ENCODE results near the gene RBP7.
"Not testable (repeated sequence)": the region's sequence is repeated elsewhere in the genome, so short reads cannot be mapped to it uniquely, and the experiment has no call there.

Gene RBP7

DNA sequence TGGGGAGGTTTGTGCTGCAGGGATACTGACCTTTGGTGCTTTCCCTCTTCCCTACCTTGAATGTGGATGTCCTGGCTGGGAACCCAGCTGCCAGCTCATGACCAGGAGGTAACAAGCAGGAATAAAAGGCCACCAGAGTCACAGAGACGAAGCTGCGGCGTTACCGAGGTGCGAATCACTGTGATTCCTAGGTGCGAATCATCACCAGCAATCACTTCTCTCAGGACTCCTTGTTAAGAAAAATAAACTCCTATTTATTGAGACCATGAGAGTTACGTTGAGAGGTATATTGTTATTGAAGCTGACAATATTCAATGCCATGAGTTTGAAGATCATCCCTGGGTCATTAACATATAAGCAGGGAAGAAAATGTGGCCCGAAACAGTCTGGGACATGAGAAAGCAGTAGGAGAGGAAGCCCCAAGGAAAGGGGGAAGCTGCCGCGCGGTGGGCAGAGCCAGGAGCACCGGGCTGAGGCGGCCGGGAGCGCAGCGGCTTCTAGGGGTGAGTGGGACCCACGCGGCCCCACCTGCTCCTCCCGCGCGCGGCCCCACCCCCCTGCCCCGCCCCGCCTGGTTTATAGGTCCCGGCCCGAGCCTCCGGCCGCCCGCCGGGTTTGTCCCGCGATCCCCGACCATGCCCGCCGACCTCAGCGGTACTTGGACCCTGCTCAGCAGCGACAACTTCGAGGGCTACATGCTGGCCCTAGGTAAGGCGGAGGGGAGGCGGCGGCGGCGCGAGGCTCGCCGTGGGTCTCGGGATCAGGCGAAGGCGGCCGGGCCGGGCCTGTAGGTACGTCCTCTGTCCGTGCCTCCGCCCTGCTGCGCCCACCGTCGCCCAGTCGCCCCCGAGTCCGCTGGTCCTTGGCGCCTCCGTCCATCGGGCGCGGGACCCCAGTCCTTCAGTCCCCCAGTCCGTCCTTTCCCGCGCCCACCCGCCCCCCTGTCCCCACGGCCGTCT is at the start of gene RBP7:
Gene RBP7 (plus strand): TSS at position 605 of the 959 bp plus-strand sequence. CDS start 31 bp downstream, at position 636.
- DNase-seq (ENCODE audit: low spot score): no peak

DNA sequence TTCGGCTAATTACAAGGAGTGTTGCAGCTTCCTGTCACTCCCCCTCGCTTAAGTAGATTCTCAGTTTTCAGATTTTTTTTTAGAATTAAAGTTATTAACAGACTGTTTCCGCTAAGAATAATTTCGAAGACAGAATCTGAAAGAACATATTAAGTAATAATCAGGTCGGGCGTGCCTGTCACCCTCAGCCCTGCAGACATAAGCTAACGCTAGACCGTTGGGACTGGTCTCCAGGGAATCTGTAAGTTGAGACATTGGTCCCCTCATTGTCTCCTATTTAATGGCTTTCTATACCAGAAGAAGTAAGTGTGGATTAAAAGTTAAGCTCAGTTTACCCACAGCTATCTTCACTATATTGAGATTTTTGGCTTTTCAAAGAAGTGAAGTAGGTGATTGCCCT is 39.3 kb upstream of the RBP7 start:
- DNase-seq (ENCODE audit: low spot score): no peak

DNA sequence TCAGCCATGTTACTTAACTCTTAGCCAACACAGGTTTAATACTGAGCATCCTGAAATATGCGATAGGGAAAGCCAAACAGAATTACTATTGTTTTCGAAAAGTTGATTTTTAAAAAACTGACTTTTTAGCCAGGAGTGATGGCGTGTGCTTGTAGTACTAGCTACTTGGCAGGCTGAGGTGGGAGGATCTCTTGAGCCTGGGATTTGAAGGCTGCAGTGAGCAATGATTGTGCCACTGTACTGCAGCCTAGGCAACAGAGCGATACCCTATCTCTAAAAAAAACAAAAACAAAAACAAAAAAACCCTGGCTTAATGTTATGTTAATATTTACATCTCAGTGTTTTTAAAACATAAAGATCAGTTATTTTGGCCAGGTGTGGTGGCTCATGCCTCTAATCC is 37.0 kb upstream of the RBP7 start:
- no peak for DNase-seq (ENCODE audit: low spot score)

DNA sequence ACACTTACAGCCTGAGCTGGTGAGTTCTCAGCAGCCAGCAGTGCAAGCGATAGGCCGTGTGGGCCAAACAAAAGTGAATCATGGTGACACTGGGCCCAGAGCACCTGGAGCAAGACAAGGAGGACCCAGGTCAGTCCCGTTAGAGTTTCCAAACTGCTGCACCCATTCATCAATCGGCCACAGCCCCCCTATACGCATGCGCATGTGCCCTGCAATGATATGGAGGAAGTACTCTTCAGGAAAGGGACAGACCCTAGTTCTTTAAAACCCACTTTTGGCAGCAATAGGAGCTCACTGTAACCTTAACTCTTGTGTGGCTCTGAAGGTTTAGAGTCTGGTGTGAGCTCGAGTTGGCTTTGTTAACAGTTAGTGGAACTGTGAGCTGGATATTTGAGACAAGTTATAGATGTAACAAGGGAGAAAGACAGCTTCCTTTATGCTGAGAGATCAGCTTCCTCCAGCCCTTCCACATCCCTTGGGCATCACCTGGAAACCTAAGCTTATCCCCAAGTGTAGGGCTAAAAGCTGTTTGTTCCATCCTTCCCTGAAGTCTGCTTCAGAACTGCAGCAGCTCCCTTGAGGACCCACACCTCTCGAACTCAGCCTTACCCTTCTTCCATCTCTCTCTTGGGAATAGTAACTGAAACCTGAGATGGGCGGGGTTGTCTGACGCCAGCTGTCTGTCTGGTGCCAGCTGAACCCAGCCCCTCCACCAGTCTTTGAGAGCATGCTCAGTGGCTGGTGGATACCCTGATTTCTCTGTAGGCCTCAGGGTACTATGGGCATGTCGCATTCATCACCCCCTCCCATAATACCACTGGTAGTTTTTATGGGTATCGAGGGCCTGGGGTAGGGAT is 36.1 kb upstream of the RBP7 start:
- no peak for DNase-seq (ENCODE audit: low spot score)

DNA sequence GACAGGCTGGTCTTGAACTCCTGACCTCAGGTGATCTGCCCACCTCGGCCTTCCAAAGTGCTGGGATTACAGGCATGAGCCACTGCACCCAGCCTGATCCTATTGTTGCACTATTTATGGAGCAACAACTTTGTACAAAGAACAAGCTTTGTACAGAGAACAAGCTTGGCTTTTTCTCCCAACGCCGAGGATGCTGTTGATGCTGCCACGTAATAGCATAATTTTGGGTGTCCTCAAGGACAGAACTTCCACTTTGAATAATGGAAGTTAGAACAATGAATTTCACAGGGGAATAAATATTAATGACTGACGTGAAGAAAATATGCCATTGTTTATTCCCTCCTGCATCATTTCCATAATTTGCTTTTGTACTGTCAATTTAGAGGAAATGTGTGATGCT is 12.8 kb upstream of the RBP7 start:
- DNase-seq (ENCODE audit: low spot score): peak; percentile 82

DNA sequence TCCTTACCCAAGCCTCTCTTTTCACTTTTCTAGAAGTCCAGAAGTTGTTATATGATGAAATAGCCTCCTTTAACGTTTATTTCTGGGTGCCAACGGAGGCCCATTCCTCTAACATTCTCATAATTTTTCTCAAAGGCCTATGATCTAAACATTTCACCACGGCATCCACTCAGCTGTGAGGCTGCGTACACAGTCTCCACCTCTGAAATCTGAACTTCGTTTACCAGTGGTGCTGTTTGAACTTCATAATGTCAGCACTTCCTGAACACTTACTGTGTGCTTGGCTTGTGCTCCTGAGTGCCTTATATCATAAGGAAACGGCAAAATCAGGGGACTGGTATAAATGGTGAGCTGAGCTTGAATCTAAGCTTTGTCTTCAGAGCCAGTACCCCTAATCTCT is 12.0 kb upstream of the RBP7 start:
- peak; percentile 10 for DNase-seq (ENCODE audit: low spot score)

DNA sequence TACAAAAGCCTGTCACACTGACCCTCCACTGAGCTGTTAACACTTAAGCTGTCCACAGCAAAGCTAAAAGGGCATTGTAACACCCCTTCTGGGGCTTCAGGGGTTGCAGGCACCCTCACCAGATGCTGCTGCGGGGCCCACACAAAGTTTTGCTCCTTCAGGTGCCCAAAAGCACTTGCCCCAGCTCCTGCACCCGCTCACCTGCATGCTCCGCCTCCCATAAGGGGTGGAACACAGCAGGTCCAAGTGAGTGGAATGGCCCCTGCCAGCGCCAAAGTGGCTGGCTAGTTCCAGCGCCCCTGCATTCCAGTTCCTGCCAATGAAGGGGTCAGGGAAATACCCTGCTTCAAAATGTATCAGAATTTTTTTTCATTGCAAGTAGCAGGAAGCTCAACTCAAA is 7.3 kb upstream of the RBP7 start:
- no peak for DNase-seq (ENCODE audit: low spot score)

DNA sequence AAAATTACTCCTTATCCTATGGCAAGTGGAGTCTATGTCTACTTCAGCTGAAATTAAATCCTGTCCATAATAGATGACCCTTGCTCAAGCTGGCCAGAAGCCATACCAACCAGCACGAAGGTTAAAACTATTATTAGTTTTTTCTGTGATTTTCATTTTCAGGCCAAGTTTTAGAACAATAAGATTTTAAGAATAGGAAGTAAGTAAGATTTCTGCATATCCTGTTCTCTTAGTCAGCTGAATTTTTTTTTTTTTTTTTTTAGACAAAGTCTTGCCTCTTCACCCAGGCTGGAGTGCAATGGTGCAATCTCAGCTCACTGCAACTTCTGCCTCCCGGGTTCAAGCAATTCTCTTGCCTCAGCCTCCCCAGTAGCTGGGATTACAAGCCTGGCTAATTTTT is 6.1 kb upstream of the RBP7 start:
- no peak for DNase-seq (ENCODE audit: low spot score)

DNA sequence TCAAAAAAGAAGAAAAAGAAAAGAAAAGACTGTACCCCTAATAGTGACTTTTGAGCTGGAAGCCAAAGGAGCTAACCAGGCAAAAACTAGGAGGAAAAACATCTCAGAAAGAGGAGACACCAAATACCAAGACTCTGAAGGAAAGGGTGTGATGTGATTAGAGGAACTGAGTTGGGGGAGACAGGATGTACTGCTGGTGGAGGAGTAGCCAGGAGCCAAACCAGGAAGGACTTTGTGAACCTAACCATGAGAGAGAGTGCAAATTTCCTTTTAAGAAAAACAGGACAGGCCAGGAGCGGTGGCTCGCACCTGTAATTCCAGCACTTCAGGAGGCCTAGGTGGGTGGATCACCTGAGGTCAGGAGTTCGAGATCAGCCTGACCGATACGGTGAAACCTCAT is 4.1 kb upstream of the RBP7 start:
- DNase-seq (ENCODE audit: low spot score): no peak

DNA sequence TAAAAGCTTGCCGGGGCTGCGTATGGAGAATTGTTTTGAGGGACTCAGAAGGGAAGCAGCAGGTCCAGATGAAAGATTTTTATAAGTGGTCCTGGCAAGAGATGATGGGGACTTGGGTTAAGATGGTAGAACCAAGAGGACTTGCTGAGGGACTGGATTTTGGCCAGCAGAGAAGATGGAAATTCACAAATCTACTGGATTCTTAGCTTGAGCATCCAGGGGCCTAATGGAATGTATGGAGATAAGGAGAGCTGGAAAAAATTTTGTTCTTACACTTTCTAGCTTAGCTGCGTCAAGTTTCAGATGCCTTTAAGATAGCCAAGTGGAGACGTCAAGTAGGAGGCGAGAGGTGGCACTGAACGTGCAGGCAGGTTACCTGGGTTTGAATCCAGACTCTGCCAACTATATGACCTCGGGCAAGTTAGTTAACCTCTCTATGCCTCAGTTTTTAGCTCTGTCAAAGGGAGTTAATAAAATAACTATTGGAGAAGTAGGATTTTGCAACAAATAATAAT is 3.4 kb upstream of the RBP7 start:
- DNase-seq (ENCODE audit: low spot score): no peak

DNA sequence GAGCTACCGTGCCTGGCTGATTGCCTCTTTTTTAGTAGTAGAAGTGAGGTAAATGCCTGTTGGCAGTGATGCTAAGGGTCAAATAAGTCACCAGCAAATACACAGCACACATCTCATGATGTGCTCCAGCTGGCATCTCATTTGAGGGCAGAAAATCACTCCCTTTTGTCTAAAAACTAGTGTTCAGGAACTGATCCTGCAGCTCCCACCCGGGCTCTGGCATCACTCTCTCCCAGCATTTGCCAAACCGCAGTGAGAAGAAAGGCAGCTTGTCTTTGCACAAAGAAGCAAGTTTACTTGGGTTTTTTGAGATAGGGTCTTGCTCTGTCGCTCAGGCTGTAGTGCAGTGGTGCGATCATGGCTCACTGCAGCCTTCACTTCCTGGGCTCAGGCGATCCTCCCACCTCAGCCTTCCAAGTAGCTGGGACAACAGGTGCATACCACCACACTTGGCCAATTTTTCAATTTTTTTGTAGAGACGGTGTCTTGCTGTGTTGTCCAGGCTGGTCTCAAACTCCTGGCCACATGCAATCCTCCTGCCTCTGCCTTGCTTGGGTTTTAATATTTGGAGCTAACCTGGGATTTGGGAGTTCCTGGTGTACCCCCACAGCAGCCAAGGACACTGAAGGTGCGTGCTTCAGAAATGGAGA is 4.1 kb downstream of the RBP7 start:
- peak; percentile 91 for DNase-seq (ENCODE audit: low spot score)

DNA sequence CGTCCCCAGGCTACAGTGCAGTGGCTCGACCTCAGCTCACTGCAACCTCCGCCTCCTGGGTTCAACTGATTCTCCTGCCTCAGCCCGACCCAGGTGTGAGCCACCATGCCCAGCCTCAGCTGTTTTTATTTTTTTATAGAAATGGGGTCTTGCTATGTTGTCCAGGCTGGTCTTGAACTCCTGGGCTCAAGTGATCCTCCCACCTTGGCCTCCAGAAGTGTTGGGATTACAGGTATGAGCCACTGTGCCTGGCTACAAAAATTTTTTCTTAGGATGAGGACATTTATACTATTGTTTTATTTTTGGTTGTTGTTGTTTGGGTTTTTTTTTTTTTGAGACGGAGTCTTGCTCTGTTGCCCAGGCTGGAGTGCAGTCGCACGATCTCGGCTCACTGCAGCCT is 8.2 kb downstream of the RBP7 start:
- DNase-seq (ENCODE audit: low spot score): not testable (repeated sequence)

DNA sequence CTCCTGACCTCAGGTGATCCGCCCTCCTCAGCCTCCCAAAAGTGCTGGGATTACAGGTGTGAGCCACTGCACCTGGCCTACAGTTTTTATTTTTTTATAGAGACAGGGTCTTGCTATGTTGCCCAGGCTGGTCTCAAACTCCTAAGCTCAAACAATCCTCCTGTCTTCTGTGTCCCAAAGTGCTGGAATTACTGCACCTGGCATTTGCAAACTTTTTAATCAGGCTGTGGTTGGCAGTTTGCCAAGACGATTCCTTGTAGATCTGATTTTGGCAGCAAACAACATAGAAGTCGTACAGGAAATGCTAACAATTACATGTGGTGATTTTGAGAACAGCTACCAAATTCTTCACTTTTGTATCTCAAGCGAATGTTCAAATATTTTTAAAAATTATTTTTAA is 10.1 kb downstream of the RBP7 start:
- no peak for DNase-seq (ENCODE audit: low spot score)

DNA sequence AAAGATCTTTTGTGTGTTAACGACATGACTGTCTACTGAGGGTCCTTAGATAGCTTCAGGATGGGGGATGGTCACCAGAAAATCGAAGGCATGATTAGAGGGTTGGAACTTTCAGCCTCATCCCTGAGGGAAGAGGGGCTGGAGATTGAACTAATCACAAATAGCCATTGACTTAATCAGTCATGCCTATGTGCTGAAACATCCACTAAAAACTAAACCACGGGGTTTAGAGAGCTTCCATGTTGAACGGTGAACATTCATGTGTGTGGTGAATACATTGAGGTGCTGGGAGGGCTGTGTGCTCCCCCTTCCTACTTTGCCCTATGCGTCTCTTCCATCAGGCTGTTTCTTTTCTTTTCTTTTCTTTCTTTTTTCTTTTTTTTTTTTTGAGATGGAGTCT is 17.0 kb downstream of the RBP7 start:
- no peak for DNase-seq (ENCODE audit: low spot score)

DNA sequence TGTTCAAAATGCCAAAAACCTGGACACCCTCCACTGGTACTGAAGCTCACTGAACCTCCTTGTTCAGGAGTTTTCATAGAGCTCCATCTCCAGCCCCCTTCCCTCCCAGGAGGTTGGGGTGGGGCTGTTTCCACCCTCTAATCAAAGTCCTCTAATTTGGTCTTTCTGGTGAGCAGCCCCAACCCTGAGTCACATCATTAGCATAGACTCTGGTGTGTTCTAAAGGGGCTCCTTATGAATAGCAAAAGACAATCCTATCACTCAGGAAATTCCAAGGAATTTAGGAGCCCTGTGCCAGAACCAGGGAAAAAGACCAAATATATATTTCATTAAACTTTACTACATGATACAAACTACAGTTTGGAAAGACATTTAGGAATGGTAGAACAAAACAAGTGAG is 22.5 kb downstream of the RBP7 start:
- DNase-seq (ENCODE audit: low spot score): no peak

DNA sequence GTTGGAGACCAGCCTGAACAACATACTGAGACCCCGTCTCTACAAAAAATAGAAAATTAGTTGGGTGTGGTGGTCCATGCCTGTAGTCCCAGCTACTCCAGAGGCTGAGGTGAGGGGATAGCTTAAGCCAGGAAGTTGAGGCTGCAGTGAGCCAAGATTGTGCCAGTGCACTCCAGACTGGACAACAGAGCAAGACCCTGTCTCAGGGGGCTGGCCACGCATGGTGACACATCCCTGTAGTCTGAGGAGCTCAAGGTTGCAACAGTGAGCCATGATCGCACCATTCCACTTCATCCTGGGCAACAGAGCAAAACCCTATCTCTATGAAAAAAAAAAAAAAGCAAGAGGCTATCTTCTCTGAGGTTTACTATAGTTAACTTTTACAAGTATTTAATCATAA is 23.1 kb downstream of the RBP7 start:
- no peak for DNase-seq (ENCODE audit: low spot score)

DNA sequence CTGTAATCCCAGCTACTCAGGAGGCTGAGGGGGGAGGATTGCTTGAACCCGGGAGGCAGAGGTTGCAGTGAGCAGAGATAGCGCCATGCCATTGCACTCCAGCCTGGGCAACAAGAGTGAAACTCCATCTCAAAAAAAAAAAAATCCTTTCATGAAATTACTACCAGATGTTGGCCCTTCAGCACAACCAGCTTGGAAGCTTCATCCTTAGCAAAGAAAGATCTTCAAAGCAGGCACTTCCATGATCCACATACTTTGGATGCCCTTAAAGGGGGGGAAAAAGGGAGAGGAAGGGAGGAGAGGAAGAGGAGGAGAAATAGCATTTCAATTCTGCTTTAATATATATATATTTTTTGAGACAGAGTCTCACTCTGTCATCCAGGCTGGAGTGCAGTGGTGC is 23.6 kb downstream of the RBP7 start:
- DNase-seq (ENCODE audit: low spot score): not testable (repeated sequence)

DNA sequence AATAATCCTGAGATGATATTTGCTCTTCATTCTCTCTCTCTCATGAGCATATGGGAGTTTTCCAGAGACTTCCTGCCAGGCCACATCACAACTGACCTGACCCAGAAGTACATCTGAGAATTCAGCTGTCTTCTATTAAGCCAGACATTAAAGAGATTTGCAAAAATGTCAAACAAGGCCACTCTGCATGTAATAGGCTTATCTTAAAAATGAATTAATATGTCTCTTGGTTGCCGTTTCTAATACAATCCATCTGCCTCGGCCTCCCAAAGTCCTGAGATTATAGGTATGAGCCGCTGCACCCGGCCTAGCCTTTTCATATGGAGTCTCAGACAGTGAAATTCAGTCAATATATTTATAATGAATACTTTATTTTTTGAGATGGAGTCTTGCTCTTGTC is 25.0 kb downstream of the RBP7 start:
- DNase-seq (ENCODE audit: low spot score): not testable (repeated sequence)

DNA sequence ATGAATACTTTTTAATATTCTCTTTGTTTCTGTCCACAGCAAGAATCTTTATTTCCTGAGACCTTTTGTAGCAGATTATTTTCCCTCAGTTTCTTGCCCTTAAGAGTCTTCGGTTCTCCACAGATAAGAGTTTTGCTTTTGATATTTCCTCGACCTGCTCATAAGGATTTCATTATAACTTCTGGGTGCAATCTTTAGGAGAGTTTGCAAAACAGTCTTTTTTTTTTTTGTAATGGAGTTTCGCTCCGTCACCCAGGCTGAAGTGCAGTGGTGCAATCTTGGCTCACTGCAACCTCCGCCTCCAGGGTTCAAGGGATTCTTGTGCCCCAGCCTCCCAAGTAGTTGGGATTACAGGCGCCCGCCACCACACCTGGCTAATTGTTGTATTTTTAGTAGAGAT is 25.6 kb downstream of the RBP7 start:
- DNase-seq (ENCODE audit: low spot score): no peak

DNA sequence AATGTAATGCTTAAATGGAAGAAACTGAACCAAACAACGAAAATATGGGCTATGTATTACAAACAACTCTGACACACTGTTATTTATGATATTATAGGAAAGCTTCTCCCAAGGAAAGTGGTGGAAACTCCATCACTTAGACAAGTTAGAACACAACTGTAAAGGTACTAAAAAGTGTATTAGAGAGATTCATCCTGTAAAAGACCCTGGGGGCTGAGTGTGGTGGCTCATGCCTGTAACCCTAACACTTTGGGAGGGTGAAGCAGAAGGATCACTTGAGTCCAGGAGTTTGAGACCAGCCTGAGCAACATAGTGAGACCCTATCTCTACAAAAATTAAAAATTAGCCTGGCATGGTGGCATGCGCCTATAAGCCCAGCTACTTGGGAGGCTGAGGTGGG is 28.3 kb downstream of the RBP7 start:
- no peak for DNase-seq (ENCODE audit: low spot score)

DNA sequence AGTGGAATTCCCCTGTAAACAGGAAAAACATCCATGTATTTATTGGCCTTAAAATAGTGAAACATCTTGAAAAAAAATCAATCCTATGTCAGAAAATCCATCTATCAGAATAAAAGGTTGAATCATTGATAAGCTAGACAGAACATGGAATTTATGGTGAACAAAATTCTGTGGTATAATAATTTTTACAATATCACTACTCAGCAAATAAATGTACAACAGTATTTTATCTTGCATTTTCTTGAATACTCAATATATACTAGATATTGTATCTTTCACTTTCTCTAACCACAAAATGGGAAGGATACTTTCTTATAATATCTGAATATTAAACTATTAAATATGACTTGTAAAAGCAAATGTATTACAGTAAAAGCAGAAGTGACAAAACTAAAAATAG is 30.0 kb downstream of the RBP7 start:
- DNase-seq (ENCODE audit: low spot score): no peak

DNA sequence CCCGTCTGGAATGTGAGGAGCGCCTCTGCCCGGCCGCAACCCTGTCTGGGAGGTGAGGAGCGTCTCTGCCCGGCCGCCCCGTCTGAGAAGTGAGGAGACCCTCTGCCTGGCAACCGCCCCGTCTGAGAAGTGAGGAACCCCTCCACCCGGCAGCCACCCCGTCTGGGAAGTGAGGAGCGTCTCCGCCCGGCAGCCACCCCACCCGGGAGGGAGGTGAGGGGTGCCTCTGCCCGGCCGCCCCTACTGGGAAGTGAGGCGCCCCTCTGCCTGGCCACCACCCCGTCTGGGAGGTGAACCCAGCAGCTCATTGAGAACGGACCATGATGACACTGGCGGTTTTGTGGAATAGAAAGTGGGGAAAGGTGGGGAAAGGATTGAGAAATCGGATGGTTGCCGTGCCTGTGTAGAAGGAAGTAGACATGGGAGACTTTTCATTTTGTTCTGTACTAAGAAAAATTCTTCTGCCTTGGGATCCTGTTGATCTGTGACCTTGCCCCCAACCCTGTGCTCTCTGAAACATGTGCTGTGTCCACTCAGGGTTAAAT is 32.0 kb downstream of the RBP7 start:
- not testable (repeated sequence) for DNase-seq (ENCODE audit: low spot score)

All from pons (tissue), 1 donor.